ENCODE measurements around the gene PDE6G. TPM values are rescaled to one million over a fixed set of nuclear protein-coding genes. Genes with fewer than 3 reads are reported as not detected.

Gene PDE6G
- total RNA-seq, 1 donor from 2014 or later: not detected

GRCh38 chr17:81662002-81662401 lies 5.7 kb upstream of the PDE6G start:
- no peak for TF ChIP-seq POLR2A (IDR thresholded peaks at IDR 0.05)
- TF ChIP-seq POLR2AphosphoS5 (IDR thresholded peaks at IDR 0.05; ENCODE audit: insufficient read depth in 1 of 2, low read depth in 1 of 2): no peak
- TF ChIP-seq, protein P1, sequence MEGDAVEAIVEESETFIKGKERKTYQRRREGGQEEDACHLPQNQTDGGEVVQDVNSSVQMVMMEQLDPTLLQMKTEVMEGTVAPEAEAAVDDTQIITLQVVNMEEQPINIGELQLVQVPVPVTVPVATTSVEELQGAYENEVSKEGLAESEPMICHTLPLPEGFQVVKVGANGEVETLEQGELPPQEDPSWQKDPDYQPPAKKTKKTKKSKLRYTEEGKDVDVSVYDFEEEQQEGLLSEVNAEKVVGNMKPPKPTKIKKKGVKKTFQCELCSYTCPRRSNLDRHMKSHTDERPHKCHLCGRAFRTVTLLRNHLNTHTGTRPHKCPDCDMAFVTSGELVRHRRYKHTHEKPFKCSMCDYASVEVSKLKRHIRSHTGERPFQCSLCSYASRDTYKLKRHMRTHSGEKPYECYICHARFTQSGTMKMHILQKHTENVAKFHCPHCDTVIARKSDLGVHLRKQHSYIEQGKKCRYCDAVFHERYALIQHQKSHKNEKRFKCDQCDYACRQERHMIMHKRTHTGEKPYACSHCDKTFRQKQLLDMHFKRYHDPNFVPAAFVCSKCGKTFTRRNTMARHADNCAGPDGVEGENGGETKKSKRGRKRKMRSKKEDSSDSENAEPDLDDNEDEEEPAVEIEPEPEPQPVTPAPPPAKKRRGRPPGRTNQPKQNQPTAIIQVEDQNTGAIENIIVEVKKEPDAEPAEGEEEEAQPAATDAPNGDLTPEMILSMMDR (IDR thresholded peaks at IDR 0.05): no peak
- Histone ChIP-seq H3K27me3 (no peaks in the 10 kb centered on the region), H3K9me3 (no peaks in the 10 kb centered on the region), H3K4me3 (no peak overlapping the region), H3K27ac (no peak overlapping the region), H3K4me1 (peaks cover 16% of the 10 kb centered on the region), H3K36me3 (no peaks in the 10 kb centered on the region)
- intact Hi-C loops (cut with DNase I): no loop called here
- no peak for DNase-seq (ENCODE audit: extremely low spot score in 2 of 2)

DNA sequence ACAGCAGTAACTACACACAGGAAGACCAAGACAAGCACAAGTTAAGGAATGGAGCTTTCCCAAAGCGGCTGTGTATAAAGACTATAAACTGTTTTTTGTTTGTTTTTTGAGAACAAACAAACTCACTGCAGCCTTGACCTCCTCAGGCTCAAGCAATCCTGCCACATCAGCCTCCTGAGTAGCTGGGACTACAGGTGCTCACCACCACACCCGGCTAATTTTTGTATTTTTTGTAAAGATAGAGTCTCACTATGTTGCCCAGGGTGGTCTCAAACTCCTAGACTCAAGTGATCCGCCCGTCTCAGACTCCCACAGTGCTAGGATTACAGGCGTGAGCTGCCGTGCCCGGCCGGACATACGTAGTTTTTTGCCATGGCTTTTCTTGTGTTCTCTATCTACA lies 4.1 kb upstream of the PDE6G start:
- no peak for DNase-seq (ENCODE audit: extremely low spot score in 2 of 2)
- peaks cover 10% of the 10 kb centered on the region for H3K4me1 ChIP-seq
- no peak for TF ChIP-seq POLR2AphosphoS5 (IDR thresholded peaks at IDR 0.05; ENCODE audit: insufficient read depth in 1 of 2, low read depth in 1 of 2)

GRCh38 chr17:81659038-81659437 lies 2.7 kb upstream of the PDE6G start:
- H3K4me1 ChIP-seq: no peaks in the 10 kb centered on the region
- H3K4me3 ChIP-seq: no peak overlapping the region
- no peaks in the 10 kb centered on the region for H3K9me3 ChIP-seq
- no peak overlapping the region for H3K27ac ChIP-seq
- H3K27me3 ChIP-seq: no peaks in the 10 kb centered on the region
- no peaks in the 10 kb centered on the region for H3K36me3 ChIP-seq
- no peak for TF ChIP-seq POLR2AphosphoS5 (IDR thresholded peaks at IDR 0.05; ENCODE audit: insufficient read depth in 1 of 2, low read depth in 1 of 2)
- TF ChIP-seq, protein P1 (IDR thresholded peaks at IDR 0.05): no peak
- TF ChIP-seq POLR2A (IDR thresholded peaks at IDR 0.05): no peak
- intact Hi-C loops (cut with DNase I): no loop called here
- no peak for DNase-seq (ENCODE audit: extremely low spot score in 2 of 2)

More for the DNA sequence above, 4.1 kb upstream of the PDE6G start:
- Histone ChIP-seq H3K27ac (peak overlapping the region; percentile 4), H3K9me3 (no peaks in the 10 kb centered on the region), H3K27me3 (no peaks in the 10 kb centered on the region), H3K36me3 (no peaks in the 10 kb centered on the region), H3K4me3 (no peak overlapping the region)
- intact Hi-C loops (cut with DNase I): no loop called here

- Histone ChIP-seq H3K27ac (no peak overlapping the region), H3K4me1 (no peaks in the 10 kb centered on the region), H3K27me3 (no peaks in the 10 kb centered on the region), H3K4me3 (no peak overlapping the region), H3K36me3 (no peaks in the 10 kb centered on the region), H3K9me3 (no peaks in the 10 kb centered on the region)
- no peak for TF ChIP-seq POLR2A (IDR thresholded peaks at IDR 0.05)
- no peak for TF ChIP-seq POLR2AphosphoS5 (IDR thresholded peaks at IDR 0.05; ENCODE audit: insufficient read depth in 1 of 2, low read depth in 1 of 2)
- TF ChIP-seq, protein P1 (IDR thresholded peaks at IDR 0.05): no peak
- intact Hi-C loops (cut with DNase I): no loop called here
- no peak for DNase-seq (ENCODE audit: extremely low spot score in 2 of 2)
Observed at GRCh38 chr17:81656835-81657234, 493 bp upstream of the PDE6G start.

DNA sequence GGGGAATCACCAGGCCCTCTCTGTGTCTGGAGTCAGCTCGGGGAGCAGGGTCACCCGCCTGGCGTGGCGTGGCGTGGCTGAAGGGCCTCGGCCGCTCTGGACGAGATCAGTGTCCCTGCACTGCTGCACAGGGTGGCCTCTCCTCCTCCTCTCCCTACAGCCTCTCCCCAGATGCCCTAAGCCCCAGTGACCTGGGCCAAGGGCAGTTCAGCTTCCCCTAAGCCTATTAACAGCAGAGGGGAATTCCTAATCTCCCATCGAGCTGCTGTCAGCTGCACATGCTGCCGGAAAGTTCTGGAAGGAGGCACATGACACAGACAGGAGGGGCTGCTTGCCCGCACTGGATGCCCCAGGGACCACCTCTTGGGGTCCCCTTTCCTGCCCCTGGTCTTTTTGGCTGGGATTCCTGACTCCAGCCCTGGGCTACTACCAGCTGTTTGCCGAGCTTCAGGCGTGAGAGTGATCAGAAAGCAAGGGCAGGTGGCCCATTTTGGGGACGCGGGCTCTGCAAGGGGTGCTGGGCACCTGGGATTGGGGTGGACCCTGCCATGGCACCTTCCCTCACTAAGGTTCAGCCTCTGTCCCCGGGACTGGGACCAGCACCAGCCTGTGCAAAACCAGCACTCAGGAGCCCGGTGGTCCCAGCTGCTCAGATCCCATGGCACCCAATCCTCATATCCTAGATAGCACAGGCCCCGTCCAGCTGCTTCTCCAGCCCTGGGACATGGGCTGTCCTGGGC lies 794 bp downstream of the PDE6G start:
- TF ChIP-seq, protein P1 (IDR thresholded peaks at IDR 0.05): no peak
- TF ChIP-seq POLR2A (IDR thresholded peaks at IDR 0.05) (no peak), POLR2AphosphoS5 (IDR thresholded peaks at IDR 0.05; ENCODE audit: insufficient read depth in 1 of 2, low read depth in 1 of 2) (no peak)
- intact Hi-C loops (cut with DNase I): no loop called here
- no peaks in the 10 kb centered on the region for H3K27me3 ChIP-seq

More for the DNA sequence above, 794 bp downstream of the PDE6G start:
- DNase-seq (ENCODE audit: extremely low spot score in 2 of 2): no peak
- H3K9me3 ChIP-seq: no peaks in the 10 kb centered on the region
- no peaks in the 10 kb centered on the region for H3K36me3 ChIP-seq
- H3K27ac ChIP-seq: no peak overlapping the region
- no peak overlapping the region for H3K4me3 ChIP-seq
- H3K4me1 ChIP-seq: no peaks in the 10 kb centered on the region
